H4 (cell line): ENCODE results near the gene LSM5. TPM values are rescaled to one million over a fixed set of nuclear protein-coding genes. Genes with fewer than 3 reads are reported as not detected.
A peak's percentile ranks its signal among the peaks of the same experiment; 100 is the strongest.
"Not testable (repeated sequence)": the region's sequence is repeated elsewhere in the genome, so short reads cannot be mapped to it uniquely, and the experiment has no call there.

Experiments used
- DNase-seq: peaks from one replicate; pipeline ENCODE4 v3.0.0-alpha.2; 2015; ENCODE audit warnings: low spot score
- total RNA-seq: library from RNA; depleted of rRNA; stranded (reverse); fragments of >200 nt; shearing (Covaris generic); gene quantifications from 2 replicates; pipeline ENCODE4 v1.2.3, GENCODE V29; 2014

Gene LSM5
- total RNA-seq, 1 experiment from 2014 or later, result 157 TPM

- peak; percentile 97 for DNase-seq
Observed at GRCh38 chr7:32506266-32507054, 16.3 kb upstream of the LSM5 start.

DNA sequence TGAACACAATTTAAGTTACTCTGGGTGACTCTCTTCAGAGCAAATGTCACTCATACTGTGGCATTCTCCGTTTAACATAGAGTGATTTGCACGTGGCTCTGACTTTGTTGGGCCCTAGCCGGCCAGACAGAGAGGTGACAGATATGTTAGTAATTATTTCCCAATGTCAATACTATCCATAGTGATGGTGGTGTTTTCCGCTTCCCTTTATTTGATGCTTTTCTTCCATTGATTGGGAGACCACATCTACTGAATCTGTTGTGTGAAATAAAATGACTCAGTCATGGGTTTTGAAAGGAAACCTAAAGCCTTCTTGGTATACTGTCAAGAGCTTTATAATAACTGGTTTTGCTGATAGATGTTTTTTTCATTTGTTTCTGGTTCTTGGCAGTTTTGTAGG lies 12.5 kb upstream of the LSM5 start:
- DNase-seq, result no peak

- DNase-seq, result no peak
Observed at GRCh38 chr7:32501522-32501921, 11.3 kb upstream of the LSM5 start.

DNA sequence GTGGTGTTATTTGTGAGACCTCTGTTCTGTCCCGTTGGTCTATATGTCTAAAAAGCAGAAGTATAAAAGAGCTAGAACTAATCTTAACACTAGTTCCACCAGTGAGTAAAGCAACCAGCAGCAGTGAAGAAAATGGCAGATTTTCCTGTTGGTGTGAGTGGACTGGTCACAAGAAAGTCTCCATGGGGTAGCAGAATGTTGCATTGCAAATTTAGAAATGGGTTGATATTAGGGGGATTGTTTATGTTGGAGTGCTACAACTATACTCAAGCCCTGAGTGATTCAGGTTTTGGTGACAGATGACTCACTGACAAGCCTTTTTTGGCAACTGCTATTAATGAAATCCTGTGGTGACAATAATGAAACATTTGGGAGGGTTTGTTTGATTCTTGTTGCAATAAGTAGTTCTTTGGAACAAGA lies 10.8 kb upstream of the LSM5 start:
- DNase-seq, result peak; percentile 78

DNA sequence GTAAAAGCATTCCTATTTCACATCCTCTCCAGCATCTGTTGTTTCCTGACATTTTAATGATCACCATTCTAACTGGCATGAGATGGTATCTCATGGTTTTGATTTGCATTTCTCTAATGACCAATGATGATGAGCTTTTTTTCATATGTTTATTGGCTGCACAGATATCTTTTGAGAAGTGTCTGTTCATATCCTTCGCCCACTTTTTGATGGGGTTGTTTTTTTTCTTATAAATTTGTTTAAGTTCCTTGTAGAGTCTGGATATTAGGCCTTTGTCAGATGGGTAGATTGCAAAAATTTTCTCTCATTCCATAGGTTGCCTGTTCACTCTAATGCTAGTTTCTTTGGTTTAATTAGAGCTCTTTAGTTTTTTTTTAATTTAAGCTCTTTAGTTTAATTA lies 10.0 kb upstream of the LSM5 start:
- DNase-seq, result not testable (repeated sequence)

GRCh38 chr7:32499755-32500154 lies 9.6 kb upstream of the LSM5 start:
- not testable (repeated sequence) for DNase-seq

DNA sequence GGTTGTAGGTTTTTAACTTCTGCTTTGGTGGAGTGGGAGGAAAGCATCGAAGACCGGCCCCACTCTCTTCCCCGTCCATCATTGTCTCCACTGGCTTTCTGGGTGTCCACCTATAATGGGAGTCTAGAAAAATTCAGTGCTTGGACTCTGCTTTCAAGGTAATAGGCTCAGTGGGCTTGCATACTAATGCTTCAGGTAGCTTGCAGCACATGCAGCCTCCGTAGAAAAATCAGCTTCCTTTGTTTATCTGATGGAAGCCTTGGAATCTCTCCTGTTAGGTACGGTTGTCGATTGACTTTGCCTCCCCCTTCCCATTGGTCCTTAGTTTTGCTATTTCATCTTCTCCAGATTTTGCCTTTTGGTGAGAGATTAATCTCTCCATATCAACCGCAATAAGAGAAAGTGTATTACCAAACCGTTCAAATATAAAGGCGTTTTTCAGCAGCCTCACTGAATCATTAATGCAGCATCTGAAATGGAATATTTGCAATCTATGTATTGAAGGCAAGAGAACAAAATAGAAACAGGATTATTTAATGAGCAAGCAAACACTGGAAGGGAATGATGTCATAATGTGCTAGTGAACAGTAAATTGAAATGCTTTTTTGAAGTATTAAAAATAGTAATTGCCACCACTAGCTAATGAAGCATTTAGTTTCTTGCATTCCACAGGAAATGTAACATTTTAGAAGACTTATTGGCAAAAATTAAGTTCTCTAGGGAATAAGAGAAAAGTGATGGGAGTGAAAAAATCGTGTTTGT lies 6.1 kb upstream of the LSM5 start:
- DNase-seq, result no peak

DNA sequence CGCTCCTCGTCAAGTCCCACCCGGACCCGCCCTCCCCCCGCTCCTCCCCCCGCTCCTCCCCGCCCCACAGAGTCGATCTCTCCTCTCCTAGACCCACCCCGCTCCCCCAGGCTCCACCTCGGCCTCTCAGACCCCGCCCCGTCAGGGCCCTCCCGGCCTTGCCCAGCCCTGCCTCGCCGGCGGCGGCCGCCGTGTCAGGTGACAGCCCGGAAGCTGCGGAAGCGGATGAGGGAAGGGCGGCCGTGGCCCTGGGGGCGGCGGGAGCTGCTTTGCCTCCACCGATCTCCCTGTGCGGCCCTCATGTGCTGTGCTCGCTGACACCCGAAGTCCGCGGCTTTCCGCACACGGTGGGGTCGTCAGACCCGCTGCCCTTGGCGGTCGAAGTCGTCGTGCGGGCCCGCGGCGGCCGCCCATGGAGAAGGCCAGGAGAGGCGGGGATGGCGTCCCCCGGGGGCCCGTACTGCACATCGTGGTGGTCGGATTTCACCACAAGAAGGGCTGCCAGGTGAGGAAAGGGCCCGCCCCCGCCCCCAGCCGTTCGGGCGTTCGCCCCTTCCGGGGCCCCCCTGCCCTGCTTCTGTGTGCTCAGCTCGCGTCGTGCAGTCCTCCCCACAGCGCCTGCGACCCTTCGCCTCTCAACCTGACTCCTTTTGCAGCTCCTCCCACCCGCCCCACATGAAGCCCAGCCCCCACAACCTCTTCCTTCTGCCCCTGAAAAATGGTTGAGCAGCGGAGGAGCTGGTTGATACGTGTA lies 5.3 kb upstream of the LSM5 start, which contains the start of gene AVL9:
Gene AVL9, plus strand, starts transcription at position 192 of the 754 bp plus-strand sequence. Its CDS starts 221 bp downstream, at position 413.
- DNase-seq, result peak; percentile 98

GRCh38 chr7:32494946-32495297 lies 4.7 kb upstream of the LSM5 start:
- DNase-seq, result no peak

DNA sequence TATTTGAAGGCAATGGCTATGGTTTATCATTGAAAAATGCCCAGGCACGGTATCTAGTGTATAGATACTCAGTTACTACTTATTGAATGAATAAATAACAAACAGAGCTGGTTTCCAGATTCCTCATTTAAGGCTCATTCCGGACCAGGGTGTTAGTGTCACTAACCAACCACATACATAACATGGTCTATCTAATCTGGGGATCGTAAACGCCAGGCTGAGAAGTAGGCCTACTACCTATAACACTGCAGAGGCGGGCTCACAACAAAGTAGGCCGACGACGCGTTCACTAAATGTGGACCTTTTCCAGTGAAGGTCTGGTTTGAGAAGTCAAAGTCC lies 423 bp downstream of the LSM5 start:
- DNase-seq, result no peak

GRCh38 chr7:32481921-32482320 lies 8.3 kb downstream of the LSM5 start:
- no peak for DNase-seq

DNA sequence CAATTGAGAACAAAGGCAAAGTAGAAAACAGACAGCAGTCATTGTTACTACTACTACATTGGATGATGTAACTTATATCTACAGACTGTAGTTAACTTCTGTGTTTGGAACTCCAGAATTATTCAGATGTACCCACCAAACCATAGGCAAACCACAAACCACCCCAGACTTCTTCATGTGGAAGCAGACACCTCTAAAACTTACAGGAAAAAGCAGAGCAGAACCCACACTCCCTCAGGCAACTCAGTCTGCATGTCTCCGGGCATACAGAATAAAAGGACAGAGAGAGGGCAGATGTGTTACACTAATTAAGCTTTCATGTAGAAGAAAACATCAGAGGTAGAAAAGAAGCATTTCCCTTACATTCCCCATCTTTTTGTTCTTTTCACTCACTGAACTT lies 9.0 kb downstream of the LSM5 start:
- DNase-seq, result no peak

DNA sequence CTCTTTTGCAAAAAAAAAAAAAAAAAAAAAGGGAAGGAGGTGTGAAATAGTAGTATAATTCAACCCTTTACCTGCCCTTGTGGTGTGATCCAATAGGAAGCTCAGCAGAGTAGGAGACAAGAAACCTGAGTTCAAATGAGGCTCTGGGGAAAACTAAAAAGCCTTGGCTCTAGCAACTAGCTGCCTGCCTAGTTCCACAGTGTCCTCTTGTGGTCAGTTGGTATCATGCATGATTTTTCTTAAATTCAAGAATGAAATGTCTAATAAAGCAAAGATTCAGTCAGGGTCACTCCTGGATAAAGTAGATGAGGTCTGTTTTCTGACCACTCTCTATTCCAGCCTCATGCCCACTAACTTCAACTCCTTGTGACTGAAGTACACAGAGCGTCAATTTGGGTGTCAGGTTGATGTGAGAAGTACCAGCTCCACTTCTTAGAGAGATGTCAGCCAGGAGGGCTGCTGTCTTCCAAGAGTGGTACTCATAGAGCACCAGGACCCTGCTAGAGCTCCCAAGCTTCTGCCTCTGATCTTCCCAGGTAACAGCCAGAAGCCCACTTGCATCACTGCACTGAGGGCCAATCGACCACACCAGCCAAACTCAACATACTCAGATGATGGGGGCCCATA lies 10.5 kb downstream of the LSM5 start:
- peak; percentile 79 for DNase-seq

GRCh38 chr7:32477649-32477980 lies 12.6 kb downstream of the LSM5 start:
- DNase-seq, result no peak

DNA sequence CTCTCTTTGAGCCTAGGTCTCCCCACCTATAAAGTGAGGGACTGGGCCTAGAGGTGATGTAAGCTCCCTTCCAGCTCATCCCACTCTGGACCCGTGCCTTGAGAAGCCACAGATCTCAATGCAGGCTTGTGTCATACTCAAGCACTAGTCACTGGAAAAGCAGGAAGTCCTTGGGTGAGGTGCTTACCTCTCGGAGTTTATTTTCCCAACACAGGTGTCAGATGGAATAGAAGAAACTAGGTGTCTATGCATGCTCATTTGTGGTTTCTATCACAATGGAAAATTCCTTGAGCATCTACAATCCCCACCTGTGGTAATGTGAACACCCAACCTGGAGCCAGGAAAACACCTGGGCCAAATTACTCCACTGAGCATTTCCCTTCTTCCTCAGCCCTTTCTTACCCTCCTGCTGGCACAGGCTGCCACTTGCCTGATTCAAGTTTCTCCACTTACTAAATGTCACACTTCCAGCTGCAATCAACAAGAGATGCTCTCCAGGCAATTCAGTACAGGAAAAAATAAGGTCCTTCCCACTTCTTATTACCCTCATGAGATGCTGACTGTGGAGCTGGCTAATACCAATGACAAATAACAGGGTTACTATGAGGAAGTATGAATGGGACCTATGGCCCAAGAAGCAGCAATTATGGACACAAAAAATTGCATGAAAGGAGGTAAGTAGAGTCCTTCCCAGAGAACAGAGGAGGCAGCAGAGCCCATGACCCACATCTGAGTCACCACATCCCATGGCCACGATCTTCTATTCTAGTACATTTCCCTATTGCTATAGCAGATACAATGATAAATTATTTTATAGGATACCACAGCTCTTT lies 13.1 kb downstream of the LSM5 start:
- DNase-seq, result no peak

- DNase-seq, result no peak
Observed at GRCh38 chr7:32474008-32474407, 16.2 kb downstream of the LSM5 start.

- DNase-seq, result no peak
Observed at GRCh38 chr7:32472015-32472414, 18.2 kb downstream of the LSM5 start.

DNA sequence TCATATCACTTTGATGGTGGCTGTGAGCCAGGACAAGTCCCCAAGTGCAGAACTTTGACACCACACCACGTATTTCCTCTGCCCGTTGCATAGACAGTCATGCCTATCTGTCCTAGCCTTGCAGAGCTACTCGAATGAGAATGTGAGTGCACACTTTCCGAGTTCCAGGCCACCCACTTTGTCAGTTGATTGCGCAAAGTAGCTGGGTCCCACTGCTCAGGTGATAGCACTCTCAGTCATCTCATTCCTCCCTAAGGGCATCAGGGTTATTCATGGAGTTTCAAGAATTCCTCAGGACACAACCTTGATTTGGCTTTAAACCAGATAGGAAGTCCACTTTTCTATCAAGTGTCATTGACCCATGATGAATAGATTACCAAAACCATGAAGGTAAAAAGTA lies 19.3 kb downstream of the LSM5 start:
- no peak for DNase-seq

DNA sequence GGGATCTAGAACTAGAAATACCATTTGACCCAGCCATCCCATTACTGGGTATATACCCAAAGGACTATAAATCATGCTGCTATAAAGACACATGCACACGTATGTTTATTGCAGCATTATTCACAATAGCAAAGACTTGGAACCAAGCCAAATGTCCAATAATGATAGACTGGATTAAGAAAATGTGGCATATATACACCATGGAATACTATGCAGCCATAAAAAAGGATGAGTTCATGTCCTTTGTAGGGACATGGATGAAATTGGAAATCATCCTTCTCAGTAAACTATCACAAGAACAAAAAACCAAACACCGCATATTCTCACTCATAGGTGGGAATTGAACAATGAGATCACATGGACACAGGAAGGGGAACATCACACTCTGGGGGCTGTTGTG lies 20.2 kb downstream of the LSM5 start:
- DNase-seq, result not testable (repeated sequence)

DNA sequence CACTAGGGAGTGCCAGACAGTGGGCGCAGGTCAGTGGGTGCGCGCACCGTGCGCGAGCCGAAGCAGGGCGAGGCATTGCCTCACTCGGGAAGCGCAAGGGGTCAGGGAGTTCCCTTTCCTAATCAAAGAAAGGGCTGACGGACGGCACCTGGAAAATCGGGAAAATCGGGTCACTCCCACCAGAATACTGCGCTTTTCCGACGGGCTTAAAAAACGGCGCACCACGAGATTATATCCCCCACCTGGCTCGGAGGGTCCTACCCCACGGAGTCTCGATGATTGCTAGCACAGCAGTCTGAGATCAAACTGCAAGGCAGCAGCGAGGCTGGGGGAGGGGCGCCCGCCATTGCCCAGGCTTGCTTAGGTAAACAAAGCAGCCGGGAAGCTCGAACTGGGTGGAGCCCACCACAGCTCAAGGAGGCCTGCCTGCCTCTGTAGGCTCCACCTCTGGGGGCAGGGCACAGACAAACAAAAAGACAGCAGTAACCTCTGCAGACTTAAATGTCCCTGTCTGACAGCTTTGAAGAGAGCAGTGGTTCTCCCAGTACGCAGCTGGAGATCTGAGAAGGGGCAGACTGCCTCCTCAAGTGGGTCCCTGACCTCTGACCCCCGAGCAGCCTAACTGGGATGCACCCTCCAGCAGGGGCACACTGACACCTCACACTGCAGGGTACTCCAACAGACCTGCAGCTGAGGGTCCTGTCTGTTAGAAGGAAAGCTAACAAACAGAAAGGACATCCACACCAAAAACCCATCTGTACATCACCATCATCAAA lies 25.4 kb downstream of the LSM5 start:
- DNase-seq, result not testable (repeated sequence)

DNA sequence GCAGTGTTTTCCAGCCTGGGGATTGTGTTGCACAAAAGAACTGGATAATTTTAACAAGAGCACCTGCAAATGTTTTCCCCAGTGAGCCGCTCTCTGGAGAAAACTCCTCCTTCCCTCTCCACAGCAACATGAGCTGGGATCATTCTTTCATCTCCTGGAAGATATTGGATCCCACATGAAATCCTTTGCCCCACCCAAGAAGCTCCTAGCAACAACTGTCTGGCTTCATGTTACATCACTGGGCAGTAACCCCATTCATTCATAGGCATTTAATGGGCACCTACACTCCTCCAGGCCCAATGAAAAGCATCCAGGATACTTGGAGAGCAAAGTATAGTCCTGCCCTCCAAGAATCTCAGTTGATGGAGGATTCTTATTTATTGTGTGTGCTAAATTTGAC lies 27.2 kb downstream of the LSM5 start:
- no peak for DNase-seq
